Superior temporal gyrus (tissue), 1 donor: ENCODE measurements around the gene CYP1B1.

ENCODE experiments used
- DNase-seq: peaks from one replicate; pipeline ENCODE4 v3.0.0-alpha.2; 2016; ENCODE audit errors: extremely low spot score

CYP1B1 gene

DNA sequence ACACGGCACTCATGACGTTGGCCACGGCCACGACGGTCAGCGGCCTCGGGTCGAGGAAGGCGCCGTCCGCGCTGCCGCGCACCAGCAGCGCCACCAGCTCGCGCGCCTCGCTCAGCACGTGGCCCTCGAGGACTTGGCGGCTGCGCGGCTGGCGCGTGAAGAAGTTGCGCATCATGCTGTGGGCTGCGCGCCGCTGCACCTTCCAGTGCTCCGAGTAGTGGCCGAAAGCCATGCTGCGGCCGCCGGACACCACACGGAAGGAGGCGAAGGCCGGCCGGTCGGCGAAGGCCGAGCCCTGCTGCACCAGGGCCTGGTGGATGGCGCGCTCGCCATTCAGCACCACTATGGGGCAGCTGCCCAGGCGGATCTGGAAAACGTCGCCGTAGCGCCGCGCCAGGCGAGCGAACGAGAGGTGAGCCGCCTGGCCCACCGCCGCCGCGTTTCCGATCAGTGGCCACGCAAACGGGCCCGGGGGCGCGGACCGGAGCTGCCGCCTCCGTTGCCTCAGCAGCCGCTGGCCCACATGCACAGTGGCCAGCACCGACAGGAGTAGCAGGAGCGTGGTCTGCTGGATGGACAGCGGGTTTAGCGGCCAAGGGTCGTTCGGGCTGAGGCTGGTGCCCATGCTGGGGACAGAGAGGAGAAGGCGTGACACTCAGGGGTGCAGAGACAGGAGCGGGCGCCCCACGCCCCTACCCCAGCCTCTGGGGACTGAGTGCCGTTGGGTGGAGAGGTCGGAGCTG, 1.0 kb downstream of the CYP1B1 start:
- DNase-seq, result no peak

DNA sequence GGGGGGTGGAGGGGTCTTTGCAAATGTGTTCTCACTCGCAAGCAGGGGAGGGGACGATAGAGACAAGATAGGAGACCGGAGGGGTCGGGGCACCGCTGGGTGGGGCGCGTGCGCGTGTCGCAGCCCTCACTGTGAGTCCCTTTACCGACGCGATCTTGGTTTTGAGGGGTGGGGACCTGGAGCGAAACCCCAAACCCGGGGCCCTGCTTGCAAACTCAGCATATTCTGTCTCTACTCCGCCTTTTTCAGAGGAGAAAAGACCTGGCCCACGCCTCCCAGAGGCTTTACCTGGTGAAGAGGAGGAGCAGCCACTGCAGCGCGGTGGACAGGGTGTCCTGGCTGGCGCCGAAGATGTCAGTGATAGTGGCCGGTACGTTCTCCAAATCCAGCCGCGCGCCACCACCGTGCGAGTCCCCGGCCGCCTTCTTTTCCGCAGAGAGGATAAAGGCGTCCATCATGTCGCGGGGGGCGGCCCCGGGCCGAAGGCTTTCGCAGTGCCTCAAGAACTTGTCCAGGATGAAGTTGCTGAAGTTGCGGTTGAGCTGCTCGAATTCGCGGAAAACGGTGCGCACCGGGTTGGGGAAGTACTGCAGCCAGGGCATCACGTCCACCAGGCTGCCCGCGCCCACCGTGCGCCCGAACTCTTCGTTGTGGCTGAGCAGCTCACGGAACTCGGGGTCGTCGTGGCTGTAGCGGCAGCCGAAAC, 1.7 kb downstream of the CYP1B1 start:
- no peak for DNase-seq

DNA sequence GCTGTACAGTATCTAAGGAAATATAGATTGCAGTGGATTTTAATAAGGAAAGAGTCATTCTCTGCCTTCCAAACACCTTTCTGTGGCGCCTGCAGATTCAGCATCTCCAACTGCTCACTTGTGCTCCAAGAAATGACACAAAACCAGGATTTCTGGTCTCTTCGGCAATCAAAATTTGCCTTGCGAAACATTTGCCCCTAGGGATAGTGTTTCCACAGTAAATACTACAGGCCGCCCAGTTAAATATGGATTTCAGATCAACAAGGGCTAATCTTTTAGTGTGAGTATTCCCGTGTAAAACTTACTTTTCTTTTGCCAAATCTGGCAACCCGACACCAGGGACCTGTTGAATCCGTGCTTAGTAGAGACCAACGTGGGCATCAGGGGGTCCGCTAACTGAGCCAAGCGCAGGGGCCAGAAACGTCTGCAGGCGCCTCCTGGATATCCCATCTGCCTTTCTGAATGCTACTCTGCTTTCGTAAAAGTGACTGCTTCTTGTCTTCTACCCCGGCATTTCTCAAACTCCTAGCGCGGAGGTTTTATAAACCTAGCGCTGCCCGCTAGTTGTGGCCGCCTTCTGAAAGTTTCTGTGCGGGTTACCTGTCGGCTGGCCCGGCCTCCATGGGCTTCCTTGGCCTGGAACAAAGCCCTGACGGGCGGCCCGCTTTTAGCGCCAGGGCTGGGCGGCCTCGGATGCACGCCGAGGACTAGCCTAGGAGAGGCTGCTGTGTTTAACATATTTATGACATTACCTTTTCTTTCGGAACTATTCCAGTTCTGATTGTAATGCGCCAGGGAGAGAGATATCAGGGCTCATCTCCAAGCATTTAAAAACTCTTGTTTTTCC, 2.5 kb downstream of the CYP1B1 start:
- no peak for DNase-seq

DNA sequence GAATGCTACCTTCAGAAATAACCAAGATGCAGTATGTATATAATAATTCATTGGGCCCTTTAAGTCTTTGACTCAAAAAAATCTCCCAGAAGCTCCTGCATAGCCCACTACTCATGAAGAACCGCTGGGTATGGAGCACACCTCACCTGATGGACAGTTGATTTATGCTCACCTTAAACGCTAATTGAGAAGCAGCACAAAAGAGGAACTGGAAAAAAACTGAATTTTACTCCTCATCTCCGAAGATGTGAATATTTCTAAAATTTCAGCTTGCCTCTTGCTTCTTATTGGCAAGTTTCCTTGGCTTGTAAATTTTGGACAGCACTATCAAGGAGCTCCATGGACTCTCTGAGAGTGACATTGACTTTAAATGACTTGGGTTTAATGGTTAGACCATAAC, 5.5 kb downstream of the CYP1B1 start:
- no peak for DNase-seq

DNA sequence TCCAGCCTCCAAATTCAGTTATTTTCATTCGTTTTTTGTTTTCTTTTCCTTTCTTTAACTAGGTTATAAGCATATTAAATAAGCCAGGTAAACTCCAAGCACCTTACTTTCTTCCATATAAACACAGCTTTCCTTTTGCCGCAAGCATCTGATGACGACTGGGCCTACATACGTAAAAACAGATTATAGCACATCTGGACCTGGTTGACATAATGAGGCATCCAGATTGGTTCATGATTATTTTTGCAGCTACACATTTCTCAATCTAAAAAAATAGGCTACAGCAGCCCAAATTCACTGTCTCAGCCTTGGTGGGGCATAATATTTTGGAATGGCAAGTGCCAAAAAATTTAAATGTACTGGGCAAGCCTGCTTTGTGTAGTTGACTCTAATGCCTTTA, 7.7 kb downstream of the CYP1B1 start:
- no peak for DNase-seq

DNA sequence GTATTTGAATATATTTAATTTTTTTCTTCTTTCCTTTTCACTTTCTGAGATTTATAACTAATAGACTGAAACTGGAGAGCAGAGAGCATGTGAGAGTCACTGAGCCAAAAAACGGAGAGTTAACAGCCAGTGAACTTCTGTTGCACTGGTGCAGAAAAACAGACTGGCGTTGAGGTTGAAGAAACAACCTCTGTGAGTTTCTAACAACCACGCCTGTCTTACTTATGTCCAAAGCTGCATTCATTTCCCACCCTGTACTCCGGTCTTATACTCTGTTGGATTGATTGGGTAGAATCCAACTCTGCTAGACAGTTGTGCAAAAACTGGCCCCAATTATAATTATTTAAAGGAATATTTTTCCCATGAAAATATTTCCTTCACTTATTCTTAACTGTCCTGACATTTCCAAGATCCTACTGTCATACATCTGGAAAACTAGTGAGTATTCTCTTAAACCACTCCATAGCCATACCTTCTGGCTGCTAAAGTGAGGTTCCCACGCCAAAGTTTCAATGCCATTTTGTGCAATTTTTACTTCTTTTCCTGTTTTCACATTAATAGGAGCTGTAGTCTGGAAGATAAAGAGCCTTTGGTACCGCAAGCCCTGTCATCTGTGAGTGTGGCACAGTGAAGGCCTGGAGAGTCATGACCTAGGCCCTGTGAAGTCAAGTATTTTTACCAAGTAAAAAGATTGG, 9.4 kb downstream of the CYP1B1 start:
- no peak for DNase-seq

DNA sequence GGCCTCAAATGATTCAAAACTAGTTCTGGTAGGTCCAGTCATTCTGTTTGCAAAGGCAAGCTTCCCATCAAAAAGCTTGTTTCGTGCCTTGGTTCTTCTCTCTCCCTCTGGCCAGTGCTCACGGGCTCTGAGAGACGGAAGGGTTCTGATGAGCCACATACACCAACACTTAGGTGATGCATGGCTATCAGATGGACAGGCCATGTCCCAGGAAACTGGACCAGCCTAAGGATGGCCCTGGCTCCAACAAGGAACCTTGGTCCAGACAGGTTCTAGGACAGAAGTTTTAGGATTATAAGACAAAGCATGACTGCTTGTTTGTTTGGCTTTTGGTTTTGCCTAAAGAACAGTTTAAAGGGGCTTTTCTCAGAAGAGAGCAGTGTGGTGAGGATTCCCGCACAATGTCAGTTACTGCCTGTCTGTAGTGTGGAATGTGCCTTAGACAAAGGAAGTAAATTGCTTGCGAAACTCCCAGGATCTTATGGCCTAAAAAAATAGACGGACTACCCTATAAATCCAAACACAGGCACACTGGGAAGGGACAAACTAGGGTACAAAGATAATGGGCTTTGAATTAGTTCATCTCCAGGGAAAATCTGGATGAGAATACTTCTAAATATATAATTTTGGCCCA, 10.3 kb downstream of the CYP1B1 start:
- no peak for DNase-seq

DNA sequence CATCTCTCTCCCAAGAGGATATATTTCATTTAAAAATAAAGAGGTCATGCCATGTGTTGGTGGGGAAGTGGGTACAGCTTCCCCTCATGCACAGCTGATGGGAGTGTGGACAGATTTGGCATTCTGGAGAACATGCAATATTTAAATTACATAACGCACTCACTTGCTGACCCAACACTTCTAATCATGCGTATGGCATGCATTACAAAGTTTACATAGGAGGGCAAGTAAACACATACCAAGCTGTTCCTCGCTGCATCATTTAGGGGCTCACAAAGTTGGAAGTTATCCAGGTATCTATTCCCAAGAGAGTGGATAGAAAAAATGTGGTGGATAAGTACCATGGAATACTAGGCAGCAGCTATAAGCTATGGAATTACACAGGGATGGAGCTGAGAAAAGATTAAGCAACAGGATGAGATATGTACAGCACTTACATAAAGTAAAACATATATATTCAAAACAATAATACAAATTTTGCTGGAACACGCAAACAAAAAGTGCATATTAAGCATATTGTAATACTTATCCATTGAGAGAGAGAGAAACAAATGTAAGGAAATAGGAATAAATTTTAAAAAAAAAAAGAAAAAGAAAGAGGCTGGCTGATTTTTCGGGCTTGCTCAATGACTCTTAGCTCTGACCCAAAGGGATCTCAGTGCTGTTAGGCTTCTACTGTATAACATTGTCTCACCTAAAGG, 11.0 kb downstream of the CYP1B1 start:
- no peak for DNase-seq

DNA sequence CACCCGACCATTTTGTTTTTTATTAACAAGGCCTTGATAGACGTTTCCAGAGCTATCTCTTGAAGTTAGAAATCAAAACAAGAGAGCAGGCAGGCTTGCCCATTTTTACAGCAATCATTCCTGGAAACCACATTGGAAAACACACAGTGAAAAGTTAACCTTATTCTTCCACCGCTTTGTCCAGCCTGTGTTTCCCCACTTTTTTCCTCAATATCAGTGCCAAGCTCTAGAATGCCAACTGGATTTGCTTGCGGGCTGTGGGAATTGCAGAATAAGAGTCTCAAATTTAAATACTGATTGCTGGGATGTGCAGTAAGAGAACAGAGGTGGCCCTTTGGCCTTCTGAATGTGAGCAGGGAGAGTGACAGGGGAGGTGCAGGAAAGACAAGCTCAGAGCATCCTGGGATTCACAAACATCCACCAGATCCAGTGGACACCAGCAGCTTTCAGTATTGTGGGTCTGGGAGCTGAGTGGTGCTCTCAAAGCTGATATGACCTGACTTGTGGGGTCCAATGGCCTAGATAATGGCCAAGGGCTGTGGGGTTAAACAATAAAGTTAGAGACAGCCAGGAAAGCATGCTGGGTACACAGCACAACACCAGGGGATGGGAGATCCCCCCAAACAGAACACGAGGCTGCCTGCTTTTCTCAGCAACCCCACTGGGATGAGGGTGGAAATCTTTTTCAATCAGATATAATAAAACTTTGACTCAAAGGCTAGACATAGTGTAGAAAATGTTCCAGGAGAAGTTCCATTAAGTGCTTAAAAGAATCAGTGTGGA, 15.5 kb downstream of the CYP1B1 start:
- no peak for DNase-seq

DNA sequence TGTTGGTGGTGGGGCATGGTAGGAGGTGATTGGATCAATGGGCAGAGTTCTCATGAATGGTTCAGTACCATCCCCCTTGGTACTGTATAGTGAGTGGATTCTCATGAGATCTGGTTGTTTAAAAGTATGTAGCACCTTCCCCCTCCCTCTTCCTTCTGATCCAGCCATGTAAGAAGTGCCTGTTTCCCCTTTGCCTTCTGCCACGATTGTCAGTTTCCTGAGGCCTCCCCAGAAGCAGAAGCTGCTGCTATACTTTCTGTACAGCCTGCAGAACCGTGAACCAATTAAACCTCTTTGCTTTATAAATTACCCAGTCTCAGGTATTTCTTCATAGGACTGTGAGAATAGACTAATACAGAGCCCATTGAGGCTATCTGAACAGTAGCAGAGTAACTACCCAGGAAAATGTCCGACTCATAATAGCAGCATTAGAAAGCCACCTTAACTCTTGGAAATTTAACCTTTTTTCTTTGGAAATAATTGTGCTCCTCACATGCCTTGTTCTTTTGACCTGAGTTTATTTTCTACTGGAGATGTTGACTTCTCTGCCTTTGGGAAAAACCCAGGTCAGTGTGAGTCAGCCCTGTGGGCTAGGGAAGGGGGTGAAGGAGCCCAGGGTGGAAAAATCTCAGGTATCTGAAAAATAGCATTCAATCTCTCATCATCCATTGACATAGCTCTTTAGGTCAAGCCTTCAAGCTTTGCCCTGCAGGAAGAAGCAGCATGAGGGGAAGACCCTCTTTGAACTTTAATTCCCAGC, 18.1 kb downstream of the CYP1B1 start:
- DNase-seq, result no peak

DNA sequence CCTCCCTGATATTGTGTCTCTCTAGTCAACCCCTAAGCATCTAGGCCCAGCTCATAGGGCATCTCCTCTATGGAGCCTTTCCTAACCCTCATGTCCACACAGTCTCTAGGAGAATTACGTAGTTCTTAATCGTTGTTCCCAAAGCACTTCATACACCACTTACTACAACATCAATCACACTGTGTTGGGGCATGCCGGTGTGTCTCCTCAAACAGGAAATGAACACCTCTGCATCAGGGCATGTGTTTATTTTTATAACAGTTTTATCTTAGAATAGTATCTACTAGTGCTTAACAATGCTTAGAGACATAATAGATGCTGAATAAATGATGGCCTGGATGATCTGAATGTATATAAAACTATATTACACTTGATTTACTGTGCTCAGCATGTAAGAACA, 19.7 kb downstream of the CYP1B1 start:
- DNase-seq, result no peak

DNA sequence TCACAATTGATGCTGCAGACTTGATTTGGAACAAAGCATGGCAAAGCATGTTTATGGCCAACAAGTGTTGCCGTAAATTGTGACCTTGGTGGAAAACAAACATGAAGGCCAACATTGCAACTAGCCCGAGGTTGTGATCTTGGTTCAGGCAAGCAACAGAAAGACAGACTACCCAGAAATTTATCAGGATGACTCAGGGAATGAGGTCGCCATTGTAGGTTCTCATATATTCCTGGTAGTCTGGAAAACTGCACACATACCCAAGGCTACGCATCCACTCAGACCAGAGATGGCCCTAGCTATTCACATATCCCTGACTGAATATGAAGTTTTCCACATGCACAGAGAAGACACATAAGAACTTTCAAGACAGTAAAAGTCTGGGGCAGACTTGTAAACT, 30.1 kb downstream of the CYP1B1 start:
- no peak for DNase-seq

DNA sequence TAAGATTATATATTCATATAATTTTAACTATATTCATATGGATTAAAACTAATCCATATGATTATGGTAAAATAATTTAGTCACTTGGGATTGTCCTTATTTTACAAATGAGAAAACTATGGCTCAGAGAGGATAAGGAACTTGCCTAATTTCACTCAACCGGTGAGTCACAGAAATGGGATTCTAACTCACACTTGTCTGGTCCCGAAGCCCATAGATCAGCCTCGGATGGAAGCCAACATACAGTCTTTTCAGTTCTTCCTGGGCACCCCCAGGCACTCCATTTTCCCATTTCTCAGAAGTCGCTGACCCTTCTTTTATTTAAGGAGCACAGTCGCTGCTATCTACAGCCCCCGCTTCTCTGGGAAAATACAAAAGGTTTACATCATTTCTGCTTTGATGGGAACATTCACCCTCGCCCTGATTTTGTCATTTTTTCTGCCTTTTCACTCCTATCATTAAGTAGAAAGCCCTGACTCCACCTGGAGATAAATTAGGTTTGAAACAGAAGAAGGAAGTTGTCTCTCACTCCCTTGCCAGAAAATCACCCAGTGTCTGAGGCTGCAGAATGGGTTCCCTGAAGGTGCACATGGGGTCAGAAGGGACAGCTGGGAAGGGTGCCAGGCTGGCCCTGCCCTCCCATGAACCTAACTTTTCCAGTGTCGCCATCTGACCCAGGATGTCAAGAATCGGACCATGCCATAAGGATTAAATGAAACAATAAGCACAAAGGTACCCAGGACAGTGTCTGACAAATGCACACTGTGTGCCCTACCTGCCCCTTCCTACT, 36.6 kb downstream of the CYP1B1 start:
- DNase-seq, result no peak

DNA sequence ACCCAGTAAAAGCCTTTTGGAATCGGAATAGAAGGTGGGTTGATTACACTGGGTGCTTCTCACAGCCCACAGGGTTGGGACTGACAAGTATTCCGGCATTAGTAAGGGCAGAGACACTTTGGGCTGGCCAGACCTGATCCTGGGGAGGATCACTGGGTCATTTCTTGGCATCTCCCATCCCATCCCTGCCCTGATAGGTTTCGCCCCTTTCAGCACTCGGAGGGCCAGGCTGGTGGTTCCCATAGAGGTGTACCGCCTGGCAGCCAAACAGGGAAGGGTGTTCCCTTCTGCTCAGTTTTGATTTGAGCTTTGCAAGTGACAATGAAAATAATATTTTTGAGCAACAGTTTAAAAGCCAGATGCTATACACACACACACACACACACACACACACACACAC, 37.3 kb downstream of the CYP1B1 start:
- no peak for DNase-seq

DNA sequence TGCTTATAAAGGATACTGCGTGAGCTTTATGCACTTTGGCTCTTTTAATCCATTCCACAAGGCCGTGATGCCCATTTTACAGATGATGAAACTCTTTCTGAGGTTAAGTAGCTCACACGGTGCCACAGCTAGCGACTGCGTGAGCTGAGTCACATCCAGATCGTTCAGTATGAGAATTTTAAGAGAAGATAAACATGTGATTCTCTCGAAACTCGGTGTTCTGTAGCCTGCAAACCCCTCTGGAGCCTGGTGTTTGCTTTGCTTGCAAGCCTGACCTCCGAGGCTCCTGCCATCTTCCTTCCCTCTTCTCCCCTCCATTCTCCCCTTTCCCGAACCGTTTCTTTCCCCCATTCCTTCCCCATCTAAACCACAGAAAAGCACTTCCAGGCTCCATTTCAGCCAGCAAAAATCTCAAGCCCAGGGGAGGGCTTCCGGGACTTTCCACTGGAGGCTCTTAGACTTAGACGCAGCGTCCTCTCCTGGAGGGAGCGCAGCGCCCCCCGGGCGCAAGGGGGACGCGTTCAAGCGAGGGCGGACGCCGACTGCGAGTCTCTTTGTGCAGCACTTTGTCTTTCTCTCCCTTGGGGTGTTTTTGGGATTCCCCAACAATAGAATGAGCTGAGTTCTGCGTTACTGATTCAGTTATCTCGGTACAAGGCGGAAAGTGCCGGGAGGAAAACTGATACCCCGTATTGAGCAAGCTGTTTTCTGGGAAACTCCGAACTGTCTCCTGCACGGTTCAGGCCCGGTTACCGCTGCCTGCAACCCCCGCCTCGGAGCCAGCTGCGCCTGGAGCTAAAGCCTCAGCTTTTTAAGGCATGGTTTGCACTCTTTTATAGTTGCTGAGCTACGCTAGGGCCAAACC, 38.0 kb downstream of the CYP1B1 start:
- peak; percentile 48 for DNase-seq

DNA sequence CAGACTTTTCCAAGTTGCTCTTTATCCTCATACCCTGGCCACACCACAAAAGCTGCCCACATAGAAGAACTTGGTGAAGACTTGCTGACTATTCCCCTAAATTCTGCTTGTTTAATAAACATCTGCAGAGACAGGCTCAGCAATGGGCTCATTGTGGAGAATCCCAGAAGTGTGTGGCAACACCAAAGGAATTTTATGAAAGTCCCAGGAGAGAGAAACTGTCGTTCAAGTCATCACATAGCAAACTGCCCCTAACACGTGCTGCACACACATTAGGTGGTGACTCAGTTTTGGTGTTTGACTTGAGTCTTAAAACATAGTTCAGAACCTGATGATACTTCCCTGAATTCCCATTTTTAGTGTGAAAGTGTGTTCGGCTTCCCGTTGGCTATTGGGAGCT, 38.6 kb downstream of the CYP1B1 start:
- no peak for DNase-seq

DNA sequence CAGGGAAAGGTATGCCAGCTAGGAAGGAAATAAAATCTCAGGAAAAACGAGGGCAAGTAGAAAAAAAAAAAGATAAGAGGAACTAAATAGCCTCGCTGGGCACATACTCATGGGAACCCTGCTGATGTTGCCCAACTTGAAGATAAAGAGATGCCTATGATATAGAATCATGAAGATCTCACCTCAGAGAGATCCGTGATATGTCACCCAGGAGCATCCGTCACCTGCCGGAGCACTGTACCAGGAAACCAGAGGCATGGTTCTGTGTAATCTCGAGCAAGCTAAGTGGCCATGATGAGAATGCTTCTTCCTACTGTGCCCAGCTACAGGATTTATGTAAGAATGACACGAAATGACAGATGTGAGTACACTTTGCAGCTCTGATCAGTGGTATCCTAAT, 40.0 kb downstream of the CYP1B1 start:
- DNase-seq, result no peak

DNA sequence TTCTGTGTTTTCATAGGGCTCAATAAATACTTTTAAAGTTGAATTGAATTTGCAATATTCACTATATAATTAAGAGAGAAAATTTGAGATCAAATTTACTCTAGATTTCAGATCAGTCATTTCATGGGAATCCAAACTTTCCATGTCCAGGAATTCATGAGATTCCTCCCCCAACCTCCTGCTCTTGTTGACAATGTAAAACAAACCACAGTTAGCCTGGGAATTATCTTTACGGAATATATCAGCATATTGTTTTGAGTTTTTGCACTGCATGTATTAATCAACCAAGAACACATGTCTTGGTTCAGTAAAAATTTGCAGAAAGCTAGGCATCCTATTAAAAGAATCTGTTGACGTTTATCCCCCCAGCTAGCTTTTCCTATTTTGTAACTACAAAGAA, 42.3 kb downstream of the CYP1B1 start:
- DNase-seq, result no peak
